Left renal cortex interstitium (tissue), 4 donors: ENCODE data around the gene CYTIP. TPM values are rescaled to one million over a fixed set of nuclear protein-coding genes. Genes with fewer than 3 reads are reported as not detected.

Experiments
- DNase-seq, 4 donors: peaks; one replicate each; pipeline ENCODE4 v3.0.0-alpha.2; 2013; ENCODE audit warnings: low read depth in 4 of 4, low spot score in 2 of 4, missing footprints in 1 of 4
- polyA plus RNA-seq, 4 donors: library from polyadenylated mRNA; unstranded; fragments of 120-200 nt; gene quantifications; one replicate each; pipeline ENCODE4 v1.2.1, GENCODE V29; 2013; ENCODE audit not compliant: insufficient read length in 4 of 4

The CYTIP gene
- 1 to 10 TPM; 1.7 to 2.1 (median 1.7) TPM for polyA plus RNA-seq

GRCh38 chr2:157443795-157444640 lies at the start of gene CYTIP:
Gene CYTIP, minus strand, starts transcription at chr2:157444089. Its CDS starts 69 bp downstream, at chr2:157444020.
- DNase-seq: no peak

GRCh38 chr2:157492189-157492773 lies 48.4 kb upstream of the CYTIP start:
- DNase-seq: peak in 2 of 4 donors; percentile 18 to 48

- no peak for DNase-seq
Observed at GRCh38 chr2:157489983-157490382, 46.1 kb upstream of the CYTIP start.

GRCh38 chr2:157488877-157489276 lies 45.0 kb upstream of the CYTIP start:
- DNase-seq: peak in 1 of 4 donors; percentile 6

GRCh38 chr2:157487747-157488146 lies 43.9 kb upstream of the CYTIP start:
- DNase-seq: no peak

GRCh38 chr2:157487271-157487610 lies 43.4 kb upstream of the CYTIP start:
- no peak for DNase-seq

- no peak for DNase-seq
Observed at GRCh38 chr2:157486596-157487270, 42.8 kb upstream of the CYTIP start.

GRCh38 chr2:157480182-157480961 lies 36.5 kb upstream of the CYTIP start:
- DNase-seq: no peak

- DNase-seq: no peak
Observed at GRCh38 chr2:157479081-157480027, 35.5 kb upstream of the CYTIP start.

GRCh38 chr2:157477919-157478318 lies 34.0 kb upstream of the CYTIP start:
- DNase-seq: no peak

- DNase-seq: no peak
Observed at GRCh38 chr2:157476953-157477709, 33.2 kb upstream of the CYTIP start.

GRCh38 chr2:157475722-157476390 lies 32.0 kb upstream of the CYTIP start:
- DNase-seq: no peak

- DNase-seq: no peak
Observed at GRCh38 chr2:157473581-157473980, 29.7 kb upstream of the CYTIP start.

- DNase-seq: no peak
Observed at GRCh38 chr2:157471078-157471477, 27.2 kb upstream of the CYTIP start.

GRCh38 chr2:157470321-157470720 lies 26.4 kb upstream of the CYTIP start:
- DNase-seq: no peak

- DNase-seq: no peak
Observed at GRCh38 chr2:157469726-157470125, 25.8 kb upstream of the CYTIP start.

- no peak for DNase-seq
Observed at GRCh38 chr2:157468931-157469708, 25.2 kb upstream of the CYTIP start.

- DNase-seq: no peak
Observed at GRCh38 chr2:157466764-157467163, 22.9 kb upstream of the CYTIP start.
